Muscle layer of duodenum (tissue), 2 donors: ENCODE measurements around the gene SLC39A12.

ENCODE experiments used
- H3K27ac ChIP-seq: one replicate; pipeline ENCODE4 v1.7.0; 2013; ENCODE audit warnings: mild to moderate bottlenecking, low read length
- H3K27me3 ChIP-seq: one replicate; pipeline ENCODE4 v1.7.0; 2013; ENCODE audit warnings: low read depth, mild to moderate bottlenecking, control low read depth, low read length
- H3K36me3 ChIP-seq, 2 donors: one replicate each; pipeline ENCODE4 v1.7.0; 2013; ENCODE audit warnings: low read length in 2 of 2, control low read depth in 1 of 2, mild to moderate bottlenecking in 1 of 2; ENCODE audit not compliant: insufficient read depth in 2 of 2, control insufficient read depth in 1 of 2
- H3K4me1 ChIP-seq, 2 donors: one replicate each; pipeline ENCODE4 v1.7.0; 2013; ENCODE audit warnings: low read length in 2 of 2, mild to moderate bottlenecking in 2 of 2, control low read depth in 1 of 2, moderate library complexity in 1 of 2; ENCODE audit not compliant: insufficient read depth in 2 of 2, control insufficient read depth in 1 of 2
- H3K4me3 ChIP-seq, 2 donors: one replicate each; pipeline ENCODE4 v1.7.0; 2013; ENCODE audit warnings: low read length in 2 of 2, low read depth in 1 of 2, mild to moderate bottlenecking in 1 of 2
- H3K9me3 ChIP-seq, 2 donors: one replicate each; pipeline ENCODE4 v1.7.0; 2013; ENCODE audit warnings: low read length in 2 of 2, control low read depth in 1 of 2, mild to moderate bottlenecking in 1 of 2; ENCODE audit not compliant: control insufficient read depth in 1 of 2
- donor health status: healthy.

The SLC39A12 gene

DNA sequence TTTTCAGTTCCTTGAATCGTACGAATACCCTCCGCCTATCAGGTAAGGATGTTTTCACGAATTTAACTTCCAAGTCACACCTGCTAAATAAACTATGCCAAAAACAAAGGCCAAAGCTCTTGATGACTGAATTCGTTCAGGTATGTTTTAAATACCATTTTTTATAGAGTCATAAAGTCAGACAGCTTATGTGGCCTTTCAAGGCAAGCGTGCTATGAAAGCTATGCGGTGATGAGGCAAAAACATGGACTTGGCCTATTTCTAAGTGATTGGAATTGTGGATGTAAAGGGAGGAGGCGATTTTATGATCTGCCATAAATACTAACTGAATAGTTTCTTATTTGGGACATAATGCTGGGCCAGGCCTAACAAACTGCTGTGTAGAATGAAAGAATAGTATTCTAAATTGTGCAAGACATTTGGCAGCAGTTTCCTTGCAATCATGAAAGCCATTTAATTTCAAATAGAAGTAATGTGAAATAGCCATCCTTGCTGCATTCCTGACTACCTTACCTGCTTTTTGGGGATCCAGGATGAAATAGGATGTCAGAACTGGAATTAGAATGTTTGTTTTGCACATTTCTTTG, 14.0 kb downstream of the SLC39A12 start:
- H3K9me3 ChIP-seq, result peaks cover 6 to 10% of the 10 kb centered on the region in 2 donors
- H3K4me3 ChIP-seq, result no peak overlapping the region
- H3K4me1 ChIP-seq, result no peaks in the 10 kb centered on the region
- H3K27me3 ChIP-seq, result no peaks in the 10 kb centered on the region
- H3K36me3 ChIP-seq, result no peaks in the 10 kb centered on the region
- H3K27ac ChIP-seq, result no peak overlapping the region

DNA sequence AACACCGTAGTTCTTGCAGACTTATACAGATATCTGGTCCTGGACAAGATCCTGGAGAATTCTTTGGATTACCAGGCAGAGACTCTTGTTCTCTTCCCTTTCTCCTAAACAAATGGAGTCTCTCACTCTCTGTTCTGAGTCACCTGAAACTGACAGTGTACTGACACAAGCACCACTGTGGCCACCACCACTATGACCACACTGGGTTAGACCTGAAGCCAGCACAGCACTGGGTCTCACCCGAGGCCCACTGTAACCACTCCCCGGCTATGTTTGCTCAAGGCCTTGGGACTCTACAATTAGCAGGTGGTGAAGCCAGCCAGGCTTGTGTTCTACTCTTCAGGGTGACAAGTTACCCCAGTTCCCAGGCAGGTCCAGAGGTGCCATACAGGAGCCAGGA, 22.8 kb downstream of the SLC39A12 start:
- Histone ChIP-seq H3K36me3 (no peaks in the 10 kb centered on the region), H3K4me1 (no peaks in the 10 kb centered on the region), H3K27me3 (no peaks in the 10 kb centered on the region), H3K4me3 (no peak overlapping the region), H3K27ac (no peak overlapping the region), H3K9me3 (peaks cover 0 to 5% of the 10 kb centered on the region in 2 donors)

DNA sequence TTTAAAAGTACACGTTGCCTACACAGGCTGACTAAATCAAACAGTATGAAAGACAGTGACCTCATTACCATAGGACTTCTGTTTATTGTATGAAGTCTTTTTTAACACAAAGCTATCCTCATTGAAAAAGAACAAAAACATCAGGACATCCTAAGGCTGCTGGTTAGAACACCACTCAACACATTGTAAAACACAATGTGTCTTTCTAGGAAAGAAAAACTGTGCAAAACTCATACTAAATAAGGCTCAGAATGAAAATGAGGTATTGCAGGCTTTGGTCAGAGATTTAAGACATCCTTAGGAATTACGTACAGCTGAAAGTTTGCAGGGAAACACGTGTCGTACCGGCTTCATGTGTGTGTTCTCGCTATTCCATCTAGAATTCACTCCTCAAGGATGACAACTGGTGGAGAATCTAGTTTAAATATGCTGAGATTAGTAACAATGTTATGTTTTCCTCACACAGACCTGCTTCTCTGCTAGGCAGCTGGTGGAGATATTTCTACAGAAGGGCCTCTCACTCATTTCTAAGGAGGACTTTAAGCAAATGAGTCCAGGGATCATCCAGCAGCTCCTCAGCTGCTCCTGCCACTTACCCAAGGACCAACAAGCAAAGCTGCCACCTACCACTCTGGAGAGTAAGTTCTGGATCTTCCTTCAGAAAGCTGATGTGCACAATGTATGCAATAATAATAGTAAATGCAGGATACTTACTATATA, 29.3 kb downstream of the SLC39A12 start:
- no peak overlapping the region for H3K27ac ChIP-seq

DNA sequence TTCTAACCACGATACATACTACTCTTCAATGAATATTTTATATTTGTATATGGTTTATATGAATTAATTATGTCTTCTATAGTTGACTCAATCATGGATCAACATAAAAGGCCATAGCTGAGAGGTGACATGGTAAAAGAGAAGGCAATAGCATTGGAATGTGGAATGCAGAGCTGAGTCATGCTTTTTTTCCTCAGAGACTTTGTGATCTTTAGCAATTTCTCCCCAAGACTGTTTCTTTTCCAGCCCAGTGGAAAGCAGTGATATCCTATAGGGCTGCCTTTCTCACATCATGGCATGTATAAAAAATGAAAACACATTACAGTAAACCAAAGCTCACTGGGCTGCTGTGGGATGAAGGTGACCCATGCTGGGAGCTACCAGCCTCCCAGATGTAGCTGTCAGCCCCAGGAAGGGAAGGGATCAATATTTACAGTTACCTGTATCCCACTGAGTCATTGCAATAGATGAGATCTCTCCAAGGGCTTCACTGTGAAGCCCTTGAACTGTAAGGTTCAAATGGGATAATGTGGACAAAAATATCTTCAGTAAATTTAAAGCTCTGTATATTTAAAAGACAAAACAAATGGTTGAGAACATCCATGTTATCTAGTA, 30.2 kb downstream of the SLC39A12 start:
- Histone ChIP-seq H3K36me3 (no peaks in the 10 kb centered on the region), H3K4me1 (no peaks in the 10 kb centered on the region), H3K9me3 (no peaks in the 10 kb centered on the region), H3K4me3 (no peak overlapping the region), H3K27ac (no peak overlapping the region), H3K27me3 (no peaks in the 10 kb centered on the region)

More for the DNA sequence above, 29.3 kb downstream of the SLC39A12 start:
- Histone ChIP-seq H3K4me1 (no peaks in the 10 kb centered on the region), H3K36me3 (no peaks in the 10 kb centered on the region), H3K9me3 (no peaks in the 10 kb centered on the region), H3K4me3 (no peak overlapping the region), H3K27me3 (no peaks in the 10 kb centered on the region)

DNA sequence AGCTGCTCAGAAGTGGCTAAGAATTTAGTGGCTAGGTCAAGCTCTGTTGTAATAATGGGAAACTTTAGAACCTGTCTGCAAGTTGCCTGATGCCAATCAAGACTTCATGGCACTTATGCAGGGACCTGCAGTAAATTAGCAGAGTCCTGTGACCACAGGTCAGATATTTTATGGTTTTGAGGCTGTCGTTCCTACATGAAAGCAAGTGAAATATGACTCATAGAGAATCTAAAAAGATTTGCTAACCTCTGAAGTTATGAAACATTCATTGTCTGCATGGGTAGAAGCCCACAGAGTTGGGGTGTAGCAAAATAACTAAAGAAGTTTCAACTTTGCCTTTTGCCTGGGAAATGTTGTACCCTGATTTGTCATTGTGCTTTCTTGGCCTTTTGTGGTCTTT, 32.3 kb downstream of the SLC39A12 start:
- Histone ChIP-seq H3K9me3 (no peaks in the 10 kb centered on the region), H3K27me3 (no peaks in the 10 kb centered on the region), H3K36me3 (no peaks in the 10 kb centered on the region), H3K27ac (no peak overlapping the region), H3K4me3 (no peak overlapping the region), H3K4me1 (no peaks in the 10 kb centered on the region)

DNA sequence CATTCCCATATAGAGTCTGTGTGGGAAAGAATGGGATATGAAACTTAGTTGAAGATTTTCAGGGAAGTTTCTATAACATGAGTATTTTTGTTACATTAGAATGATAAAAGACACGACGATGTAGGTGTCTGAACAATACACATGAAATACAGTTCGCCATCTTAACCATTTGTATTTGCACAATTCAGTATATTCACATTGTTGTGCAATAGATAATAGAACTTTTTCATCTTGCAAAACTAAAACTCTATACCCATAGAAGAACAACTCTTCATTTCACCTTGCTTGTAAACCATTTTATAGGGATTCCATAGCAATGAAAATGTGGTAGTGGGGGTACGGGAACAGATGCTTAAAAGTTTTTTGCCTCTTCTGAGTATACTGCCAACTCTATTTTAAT, 32.8 kb downstream of the SLC39A12 start:
- Histone ChIP-seq H3K36me3 (no peaks in the 10 kb centered on the region), H3K27ac (no peak overlapping the region), H3K4me3 (no peak overlapping the region), H3K9me3 (no peaks in the 10 kb centered on the region), H3K27me3 (no peaks in the 10 kb centered on the region), H3K4me1 (no peaks in the 10 kb centered on the region)

DNA sequence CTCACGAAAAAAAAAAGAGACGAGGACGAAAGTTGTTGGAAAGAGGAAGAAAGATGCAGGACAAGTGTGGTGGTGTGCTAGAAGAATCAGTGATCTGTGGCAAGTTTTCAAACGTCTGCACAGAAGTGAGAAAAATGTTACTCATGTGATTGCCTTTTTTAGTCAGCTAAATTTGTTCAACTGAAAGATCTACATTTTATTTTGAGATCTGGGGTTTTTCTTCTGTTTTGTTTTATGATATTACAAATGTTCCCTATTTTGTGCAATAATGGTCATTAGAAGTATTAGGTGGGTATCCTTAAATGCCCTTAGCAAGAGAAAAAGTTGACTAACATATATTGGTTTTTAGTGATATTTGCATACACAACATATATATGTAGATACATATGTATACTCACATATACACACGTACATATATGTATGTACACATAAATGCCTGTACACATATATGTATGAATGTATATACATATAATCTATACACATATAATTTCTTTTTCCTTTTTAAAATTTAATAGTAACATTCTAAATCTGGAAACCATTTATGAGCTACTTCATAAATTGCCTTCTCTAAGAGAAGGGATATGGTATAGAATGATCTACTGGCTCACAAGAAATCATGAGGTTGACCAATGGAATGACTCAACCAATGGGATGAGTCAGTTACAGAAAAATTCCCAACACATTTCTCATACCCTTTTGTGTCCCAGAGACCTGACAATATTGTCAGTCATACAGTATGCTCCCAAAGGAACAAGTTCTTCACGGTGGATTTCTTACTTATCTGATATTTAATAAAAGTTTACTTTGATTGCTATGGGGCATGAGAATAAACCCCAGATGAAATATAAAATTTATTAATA, 38.4 kb downstream of the SLC39A12 start:
- no peak overlapping the region for H3K27ac ChIP-seq
- H3K36me3 ChIP-seq, result no peaks in the 10 kb centered on the region
- no peaks in the 10 kb centered on the region for H3K4me1 ChIP-seq
- H3K27me3 ChIP-seq, result no peaks in the 10 kb centered on the region
- H3K9me3 ChIP-seq, result no peaks in the 10 kb centered on the region
- no peak overlapping the region for H3K4me3 ChIP-seq

DNA sequence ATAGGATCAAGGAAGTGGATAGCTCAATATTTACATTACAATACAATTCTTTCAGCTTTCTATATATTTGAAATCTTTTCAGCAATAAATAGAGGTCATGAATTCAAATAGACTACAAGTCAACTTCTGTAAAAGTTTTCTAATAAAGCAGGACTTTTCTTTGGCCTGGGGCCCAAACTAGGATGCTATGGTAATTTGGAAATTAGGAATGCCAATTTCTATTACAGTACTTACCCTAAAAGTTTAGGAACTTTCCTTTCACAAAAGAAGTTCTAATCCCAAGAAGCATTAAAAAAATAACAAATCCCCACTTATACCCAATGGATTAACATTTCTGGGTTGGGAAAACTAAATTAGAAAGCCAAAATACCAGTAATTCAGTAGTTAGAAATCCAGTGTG, 40.5 kb downstream of the SLC39A12 start:
- H3K9me3 ChIP-seq, result no peaks in the 10 kb centered on the region
- H3K4me1 ChIP-seq, result no peaks in the 10 kb centered on the region
- H3K36me3 ChIP-seq, result no peaks in the 10 kb centered on the region
- H3K4me3 ChIP-seq, result no peak overlapping the region
- H3K27ac ChIP-seq, result no peak overlapping the region
- H3K27me3 ChIP-seq, result no peaks in the 10 kb centered on the region

DNA sequence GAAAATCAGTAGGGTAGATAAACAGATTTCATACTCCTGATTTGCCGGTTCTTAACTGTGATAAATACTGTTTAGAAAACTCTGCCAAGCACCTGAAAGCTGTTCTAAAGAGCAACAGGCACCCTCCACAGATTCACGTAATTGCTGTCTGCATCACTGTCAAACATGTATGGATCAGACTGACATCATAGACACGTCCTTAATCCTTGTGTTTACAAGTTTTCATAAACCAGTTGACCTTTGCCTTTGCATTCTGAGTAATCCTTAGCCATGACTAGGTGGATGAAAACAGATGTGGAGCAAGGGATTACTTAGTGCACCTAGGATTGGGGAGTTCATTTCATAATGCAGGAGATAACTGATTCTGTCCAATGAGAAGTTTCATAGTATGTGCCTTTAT, 41.6 kb downstream of the SLC39A12 start:
- no peaks in the 10 kb centered on the region for H3K27me3 ChIP-seq
- H3K36me3 ChIP-seq, result no peaks in the 10 kb centered on the region
- H3K9me3 ChIP-seq, result no peaks in the 10 kb centered on the region
- H3K27ac ChIP-seq, result no peak overlapping the region
- no peak overlapping the region for H3K4me3 ChIP-seq
- no peaks in the 10 kb centered on the region for H3K4me1 ChIP-seq

DNA sequence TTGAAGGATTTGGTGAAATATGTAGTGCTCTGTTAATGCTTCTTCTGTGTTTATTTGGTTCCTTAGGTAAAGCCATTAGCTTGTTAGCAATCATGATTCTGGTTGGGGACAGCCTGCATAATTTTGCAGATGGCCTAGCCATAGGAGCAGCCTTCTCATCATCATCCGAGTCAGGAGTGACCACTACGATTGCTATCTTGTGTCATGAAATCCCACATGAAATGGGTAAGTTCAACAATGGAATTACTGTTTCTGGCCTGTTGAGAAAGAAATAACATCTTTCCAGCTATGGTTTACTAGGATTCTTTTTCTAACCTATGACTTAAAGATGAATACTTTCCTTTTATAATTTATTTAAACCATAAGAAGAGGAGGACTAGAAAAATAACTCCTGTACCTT, 48.9 kb downstream of the SLC39A12 start:
- no peak overlapping the region for H3K4me3 ChIP-seq
- H3K27me3 ChIP-seq, result no peaks in the 10 kb centered on the region
- H3K27ac ChIP-seq, result no peak overlapping the region
- peaks cover 0 to 5% of the 10 kb centered on the region in 2 donors for H3K4me1 ChIP-seq
- no peaks in the 10 kb centered on the region for H3K9me3 ChIP-seq
- H3K36me3 ChIP-seq, result no peaks in the 10 kb centered on the region

DNA sequence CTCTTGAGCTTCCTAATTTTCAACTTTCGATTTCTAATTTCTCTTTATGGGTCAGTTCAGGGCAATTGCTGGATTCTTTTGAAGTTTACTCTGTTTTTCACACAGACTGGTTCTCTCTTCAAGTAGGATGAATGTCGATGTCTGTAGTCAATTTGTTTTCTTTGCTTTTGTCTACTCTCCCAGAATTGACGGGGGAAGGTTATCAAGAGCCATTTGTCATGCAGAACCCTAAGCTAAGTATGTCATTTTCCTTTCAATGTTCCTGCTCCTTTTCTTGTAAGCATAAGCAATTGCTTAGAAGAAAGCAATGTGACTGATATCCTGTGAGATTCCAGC, 53.7 kb downstream of the SLC39A12 start:
- no peaks in the 10 kb centered on the region for H3K36me3 ChIP-seq
- no peaks in the 10 kb centered on the region for H3K27me3 ChIP-seq
- H3K4me1 ChIP-seq, result peaks cover 0 to 9% of the 10 kb centered on the region in 2 donors
- no peak overlapping the region for H3K27ac ChIP-seq
- peak overlapping the region; percentile 17 to 24 for H3K4me3 ChIP-seq
- no peaks in the 10 kb centered on the region for H3K9me3 ChIP-seq
